ENCODE data around the gene CNNM1.

The CNNM1 gene

DNA sequence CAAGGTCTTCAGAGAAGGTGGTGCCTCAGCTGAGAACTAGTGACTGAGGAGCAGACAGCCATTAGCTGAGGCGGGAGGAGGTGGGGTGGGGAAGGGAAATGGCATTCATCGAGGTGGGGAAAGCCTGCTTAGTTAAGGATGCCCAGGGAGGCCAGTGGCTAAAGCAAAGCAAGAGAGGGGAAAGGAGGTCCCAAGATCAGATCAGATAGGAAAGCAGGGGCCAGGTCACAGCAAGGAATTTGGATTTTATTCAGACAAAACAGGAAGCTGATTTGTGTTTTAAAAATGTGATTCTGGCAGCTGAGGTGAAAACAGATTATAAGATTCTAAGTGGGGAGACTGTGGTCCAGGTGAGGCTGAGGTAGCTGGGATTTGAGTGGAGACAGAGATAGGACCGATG lies 45.8 kb downstream of the CNNM1 start:
- DNase-seq: no peak

DNA sequence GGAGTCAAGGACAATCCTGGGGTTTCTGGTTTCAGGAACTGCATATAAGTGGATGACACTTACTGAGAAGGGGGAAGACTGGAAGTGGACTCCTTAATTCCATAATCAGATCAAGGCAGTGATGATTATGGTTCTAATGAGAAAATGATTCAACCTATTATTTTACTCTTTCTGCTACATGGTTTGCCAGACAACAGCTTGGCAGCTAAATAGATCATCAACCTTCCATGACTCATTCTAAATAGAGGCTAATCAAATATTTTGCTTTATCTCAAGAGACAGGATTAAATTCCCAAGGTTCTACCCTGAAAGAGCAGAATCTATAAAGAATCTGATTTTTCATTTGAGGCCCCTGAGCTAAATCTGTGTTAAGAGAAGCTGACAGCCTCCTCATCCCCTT lies 46.3 kb downstream of the CNNM1 start:
- no peak for DNase-seq

DNA sequence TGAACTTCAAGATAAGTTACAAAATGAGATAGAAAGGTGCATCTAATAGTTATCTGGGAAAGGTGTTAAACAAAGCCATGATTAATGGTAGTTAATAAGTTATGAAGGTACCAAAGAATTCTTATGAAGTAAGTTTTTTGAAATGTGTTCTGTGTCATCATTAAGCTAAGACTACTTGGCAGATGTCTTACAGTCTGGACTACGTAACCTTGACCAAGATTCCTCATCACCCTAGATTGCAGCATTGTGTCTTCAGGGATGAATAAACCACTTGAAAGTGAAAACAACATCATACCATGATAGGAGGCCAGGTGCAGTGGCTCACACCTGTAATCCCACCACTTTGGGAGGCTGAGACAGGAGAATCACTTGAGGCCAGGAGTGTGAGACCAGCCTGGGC lies 53.0 kb downstream of the CNNM1 start:
- no peak for DNase-seq

DNA sequence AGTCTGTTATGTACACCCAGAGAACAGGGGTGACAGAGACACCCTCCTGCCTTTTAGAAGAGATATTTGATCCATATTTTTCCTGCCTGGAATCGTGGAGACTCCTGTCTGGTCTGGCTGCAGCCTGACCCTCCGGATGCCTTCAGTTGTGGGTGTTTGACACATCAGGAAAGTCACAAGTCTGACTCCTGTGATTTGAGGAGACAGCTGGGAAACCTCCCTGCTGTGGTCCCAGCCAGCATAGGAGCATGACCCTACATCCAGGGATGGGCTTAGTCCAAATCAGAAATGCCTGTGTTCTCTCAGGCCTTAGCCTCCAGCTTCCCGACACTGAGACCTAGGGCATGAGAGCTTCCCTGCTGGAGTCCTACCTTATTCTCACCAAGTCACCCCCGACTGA lies 57.9 kb downstream of the CNNM1 start:
- DNase-seq: no peak

DNA sequence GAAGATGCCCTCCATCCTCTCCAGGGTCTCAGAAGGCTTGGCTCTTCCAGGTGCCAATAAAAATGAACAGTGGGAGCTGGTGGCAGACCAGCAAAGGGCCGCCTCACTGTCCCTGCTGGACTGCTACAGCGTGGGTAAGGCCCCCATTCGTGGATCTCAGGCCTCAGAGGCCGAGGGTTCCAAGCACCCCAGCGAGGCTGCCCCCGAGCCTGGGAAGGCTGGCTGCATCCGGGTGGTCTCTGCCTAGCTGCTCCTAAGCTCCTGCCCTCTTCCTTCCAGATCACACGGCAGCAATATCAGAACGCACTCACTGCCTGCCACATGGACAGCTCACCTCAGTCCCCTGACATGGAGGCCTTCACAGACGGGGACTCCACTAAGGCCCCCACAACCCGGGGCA lies 58.4 kb downstream of the CNNM1 start:
- DNase-seq: no peak

DNA sequence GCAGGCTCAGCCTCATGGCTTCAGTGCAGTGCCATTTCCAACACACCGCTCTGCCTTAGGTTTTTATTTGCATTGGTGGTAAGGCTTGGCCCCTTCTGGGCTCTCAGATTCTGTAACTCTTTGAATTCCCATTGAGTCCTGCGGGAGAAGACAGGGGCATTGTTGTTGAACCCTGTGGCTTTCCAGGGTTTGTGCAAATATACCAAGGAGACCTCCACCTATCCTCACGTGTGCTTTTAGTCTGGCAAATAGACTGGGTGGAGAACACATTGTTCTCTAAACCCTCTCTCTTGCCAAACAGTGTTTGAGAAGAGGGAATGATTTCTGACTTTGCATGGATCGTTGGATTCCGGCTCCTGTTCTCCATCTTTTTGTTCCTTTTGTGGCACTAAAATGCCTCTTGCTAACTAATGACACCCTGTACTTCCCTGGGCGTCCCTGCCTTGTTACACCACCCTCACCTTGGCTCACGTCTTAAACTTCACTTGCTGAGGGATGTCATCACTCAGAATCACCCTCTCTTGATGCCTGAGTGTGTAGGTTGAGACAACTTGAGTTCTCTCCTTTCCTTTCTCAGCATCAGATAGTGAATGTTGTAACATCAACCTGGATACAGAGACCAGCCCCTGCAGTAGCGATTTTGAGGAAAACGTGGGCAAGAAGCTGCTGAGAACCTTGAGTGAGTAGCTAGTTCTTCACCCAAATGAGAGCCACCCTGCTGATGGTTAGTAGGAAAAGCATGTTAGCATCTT lies 60.7 kb downstream of the CNNM1 start:
- DNase-seq: no peak

DNA sequence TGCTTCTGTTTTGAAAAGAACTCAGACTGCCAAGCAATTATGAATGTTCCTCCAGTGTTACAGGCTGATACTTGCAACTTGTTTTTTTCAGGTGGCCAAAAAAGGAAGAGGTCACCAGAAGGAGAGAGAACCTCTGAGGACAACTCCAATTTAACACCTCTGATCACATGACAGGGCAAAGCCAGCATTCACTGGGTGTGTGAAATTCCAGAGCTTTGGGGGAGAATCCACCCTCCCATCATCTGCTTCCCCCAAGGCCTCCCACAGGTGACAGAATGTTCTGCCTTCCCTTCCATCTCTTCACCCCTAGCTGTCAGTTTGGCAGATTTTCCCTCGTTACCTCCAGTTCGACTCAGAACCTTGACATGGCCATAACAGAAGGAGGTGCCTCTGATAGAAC lies 62.2 kb downstream of the CNNM1 start:
- no peak for DNase-seq

DNA sequence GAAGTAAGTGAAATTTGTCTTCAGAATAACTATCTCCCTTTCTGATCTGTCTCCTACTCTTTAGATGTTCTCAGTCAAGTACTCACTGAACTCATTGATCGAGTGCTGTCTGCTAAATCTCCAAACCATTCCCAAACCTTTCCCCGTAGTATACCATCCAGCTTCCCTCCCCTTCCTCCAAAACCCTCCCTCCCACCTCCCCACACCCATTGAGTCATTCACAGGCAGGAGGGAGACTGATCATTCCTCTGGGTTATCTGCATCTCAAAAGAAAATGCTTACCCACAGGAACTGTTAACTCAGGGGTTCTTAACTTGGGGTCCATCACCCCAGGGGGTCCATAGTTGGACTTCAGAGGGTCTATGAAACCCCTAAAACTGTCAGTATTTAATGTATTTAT lies 63.9 kb downstream of the CNNM1 start:
- DNase-seq: no peak

DNA sequence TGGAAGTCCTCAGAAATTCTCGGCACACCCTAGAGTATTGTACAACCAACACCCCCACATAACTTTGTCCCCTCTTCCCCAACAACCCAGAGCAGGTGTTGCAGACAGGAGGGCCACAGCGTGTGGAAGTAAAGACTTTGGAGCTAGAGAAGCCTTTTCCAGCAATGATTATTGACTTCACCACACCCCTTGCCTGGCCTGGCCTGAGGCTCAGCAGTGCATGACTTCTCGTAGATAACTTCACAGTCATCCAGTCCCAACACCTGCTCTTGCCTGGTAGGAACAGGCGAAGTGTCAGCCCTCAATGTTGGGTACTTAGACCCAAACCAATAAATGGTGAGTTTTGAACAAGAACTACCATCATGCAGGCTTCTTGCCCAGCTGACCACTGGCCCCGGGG lies 64.5 kb downstream of the CNNM1 start:
- no peak for DNase-seq

DNA sequence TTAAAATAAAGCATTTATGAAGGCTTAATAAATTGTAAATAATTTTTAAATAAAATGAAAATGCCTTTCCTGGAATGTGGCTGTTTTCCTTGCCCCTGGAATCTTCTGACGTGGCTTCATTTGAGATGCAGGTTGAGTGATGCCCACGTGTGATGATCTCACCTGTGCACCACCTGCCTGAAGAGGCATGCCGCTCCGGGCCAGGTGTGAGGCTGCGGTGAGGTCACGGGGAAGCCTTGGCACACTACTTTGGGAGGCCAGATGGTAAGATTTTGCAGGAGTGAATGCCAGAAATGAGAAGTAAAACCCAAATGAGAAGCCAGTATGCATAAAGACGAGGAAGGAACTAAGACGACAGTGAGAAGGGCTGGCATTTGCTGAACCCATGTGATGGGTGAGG lies 65.1 kb downstream of the CNNM1 start:
- DNase-seq: no peak

DNA sequence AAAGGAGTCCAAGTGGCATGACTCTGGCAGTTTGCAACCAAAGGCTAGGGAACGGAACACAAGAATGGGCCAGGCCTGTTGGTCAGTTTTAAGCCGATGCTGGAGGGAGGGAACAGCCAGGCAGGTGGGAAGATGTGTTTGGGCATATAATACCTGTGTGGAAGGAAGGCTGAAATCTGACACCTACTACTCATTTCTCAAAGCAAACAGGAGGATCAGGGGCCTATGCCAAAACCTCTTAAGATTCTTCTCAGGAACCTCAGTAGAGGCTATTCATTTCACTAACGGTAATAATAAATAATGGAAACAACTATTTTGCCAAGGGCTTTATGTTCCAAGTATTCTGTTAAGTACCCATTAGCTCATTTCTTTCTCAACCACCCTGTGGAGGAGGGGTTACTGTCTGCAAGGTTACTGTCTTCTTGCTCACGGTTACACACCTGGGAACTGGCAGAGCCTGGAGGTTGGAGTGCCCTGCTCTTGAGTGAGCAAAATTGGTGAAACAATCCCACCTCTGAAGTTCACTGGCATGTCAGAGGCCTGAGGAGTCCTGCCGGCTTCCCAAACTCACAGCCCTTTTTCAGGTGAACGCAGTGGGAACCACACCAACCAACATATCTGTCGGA lies 65.7 kb downstream of the CNNM1 start:
- no peak for DNase-seq

DNA sequence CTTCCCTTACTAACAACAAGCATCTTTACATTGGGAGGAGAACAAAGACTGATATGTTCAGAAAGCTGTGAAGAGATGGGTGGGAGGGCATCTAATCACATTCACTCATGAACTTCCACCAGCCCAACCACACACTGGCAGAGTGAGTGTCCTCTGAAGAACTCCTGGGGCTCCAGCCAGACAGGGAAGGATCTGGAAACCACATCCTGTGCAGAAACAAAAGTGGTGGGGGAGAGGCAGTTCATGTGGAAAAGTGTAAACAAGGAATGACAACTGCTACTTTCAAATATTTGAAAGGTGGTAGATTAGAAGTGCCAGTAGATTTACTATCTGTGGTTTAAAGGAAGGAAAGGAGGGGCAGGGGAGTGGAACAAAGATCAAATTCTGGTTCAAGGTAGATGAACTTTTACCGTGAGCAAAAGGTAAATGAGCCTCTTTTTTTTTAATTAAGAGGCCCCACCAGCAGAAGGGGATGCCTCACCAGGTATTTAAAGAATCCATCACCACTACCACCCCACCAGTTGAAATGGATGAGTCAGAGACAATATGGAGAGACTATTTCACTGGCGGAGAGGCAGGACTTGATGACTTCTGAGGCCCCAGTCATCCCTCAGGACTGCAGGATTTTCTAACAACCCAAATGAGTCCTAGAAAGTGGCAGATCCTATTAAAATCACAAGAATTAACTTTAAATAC lies 66.7 kb downstream of the CNNM1 start:
- DNase-seq: no peak

DNA sequence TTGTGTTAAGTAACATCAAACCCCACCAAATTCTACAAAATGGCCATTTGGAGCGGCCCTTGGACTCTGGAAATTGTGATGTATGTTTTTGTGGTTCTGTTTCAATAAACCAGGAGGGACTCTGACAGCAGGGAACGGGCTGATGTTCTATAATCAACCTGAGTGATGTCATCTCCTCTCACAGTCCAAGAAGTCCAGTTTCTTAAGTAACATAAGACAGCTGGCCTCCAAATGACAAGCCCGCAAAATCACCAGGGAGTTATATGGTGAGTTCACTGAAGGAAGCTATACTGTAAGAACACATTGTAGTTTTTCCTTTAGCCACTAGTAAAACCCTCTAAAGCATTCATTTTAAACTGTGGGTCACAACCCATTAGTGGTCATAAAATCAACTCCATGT lies 67.3 kb downstream of the CNNM1 start:
- DNase-seq: no peak

DNA sequence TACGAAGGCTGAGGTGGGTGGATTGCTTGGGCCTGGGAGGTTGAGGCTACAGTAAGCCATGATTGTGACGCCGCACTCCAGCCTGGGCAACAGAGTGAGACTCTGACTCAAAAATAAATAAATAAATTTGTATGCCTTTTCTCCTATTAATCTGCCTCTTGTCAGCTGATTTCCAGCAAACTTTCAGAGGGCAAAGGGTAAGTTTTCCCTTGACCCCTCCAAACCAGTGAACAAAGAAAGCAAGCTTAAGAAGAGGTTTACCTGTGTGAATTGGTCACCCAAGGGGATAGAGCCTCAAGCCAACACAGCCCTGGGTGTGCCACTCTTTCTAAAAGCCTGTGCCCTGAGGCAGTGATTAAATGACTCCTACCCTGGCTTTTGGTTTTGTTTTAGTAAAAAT lies 70.5 kb downstream of the CNNM1 start:
- no peak for DNase-seq

DNA sequence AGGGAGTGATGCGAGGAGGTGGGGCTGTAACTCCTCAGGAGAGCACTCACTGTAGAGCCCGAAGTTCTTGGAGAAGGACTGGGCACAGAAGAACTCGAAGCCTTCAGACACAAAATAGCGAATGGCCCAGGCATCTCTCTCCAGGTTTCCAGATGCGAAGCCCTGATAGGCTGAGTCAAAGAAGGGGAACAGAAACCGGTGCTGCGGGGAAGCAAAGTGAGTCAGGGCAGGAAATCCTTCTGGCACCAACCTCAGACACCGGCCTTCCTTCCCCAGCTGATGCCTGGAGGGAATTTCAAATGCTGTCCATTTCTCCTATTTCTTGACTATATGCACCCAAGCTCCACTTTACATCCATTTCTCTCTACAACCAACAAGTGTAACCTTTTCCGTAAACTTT lies 74.5 kb downstream of the CNNM1 start:
- DNase-seq: no peak

DNA sequence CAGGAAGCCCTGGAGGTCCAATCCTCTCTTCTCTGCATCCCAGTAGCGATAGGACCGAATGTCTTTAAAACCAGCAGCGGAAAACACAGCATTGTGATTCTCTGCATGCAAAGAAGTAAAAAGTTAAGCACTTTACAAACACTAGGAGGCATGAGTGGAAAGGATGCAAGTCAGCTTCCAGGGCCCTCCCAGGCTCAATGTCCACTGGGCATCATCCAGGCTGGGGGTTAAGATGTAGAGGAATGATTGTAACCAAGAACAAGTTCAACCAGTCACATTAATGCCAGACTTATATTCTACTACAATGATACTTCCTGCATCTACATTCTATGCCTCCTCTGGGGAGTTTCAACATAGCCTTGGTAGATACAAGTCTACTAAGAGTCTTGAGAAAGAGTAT lies 77.0 kb downstream of the CNNM1 start:
- no peak for DNase-seq

DNA sequence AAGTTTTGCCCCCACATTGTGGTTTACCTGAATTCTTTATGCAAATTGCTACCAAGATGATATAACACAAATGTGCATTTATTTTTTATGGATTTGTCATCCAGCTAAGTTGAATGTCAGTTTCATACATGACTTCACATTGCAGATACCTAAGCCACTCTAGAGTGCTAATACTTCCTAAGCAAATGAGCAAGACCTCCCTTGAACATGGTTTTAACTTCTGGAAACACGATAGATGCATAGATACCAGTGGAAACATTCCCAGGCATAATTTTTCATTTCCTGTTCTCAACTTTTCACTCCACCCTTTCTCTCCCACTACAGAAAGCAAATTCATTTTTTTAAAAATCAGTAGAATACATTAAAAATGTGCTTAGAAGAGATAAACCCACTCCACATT lies 81.0 kb downstream of the CNNM1 start:
- DNase-seq: no peak

DNA sequence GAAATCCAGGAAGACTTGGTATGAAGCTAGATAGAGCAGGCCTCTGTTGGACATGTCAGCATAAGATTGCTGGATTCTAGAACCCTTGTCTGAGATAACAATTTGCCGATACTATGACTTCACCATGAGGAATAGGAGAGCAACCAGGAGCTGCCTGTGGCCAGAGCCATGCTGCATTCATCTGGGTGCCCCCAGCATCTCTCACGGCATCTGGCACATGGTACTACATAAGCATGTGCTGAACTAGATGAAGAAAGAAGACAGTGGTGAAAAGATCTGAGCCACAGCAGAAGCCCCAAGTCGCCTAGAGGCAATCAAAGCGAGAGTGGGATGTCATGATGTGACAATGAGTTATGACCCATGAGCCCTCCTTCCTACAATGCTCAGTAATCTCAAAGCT lies 81.7 kb downstream of the CNNM1 start:
- no peak for DNase-seq

DNA sequence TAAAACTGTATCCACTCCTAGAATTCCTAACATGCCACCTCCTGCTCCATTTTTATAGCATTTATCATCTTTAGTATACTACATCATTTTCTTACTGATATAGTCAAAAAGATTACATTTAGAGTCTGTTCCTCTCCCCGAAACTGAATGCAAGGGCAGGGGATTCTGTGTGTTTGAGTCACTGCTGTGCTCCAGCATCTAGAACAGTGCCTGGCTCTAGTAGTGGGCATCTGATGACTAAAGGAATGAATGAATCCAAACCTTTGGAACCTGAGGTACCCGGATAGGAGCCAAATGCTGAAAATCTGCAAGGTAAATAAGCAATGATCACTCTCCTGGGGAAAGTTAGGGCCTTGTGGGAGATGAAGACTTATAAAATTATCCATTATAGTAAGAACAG lies 82.4 kb downstream of the CNNM1 start:
- no peak for DNase-seq

DNA sequence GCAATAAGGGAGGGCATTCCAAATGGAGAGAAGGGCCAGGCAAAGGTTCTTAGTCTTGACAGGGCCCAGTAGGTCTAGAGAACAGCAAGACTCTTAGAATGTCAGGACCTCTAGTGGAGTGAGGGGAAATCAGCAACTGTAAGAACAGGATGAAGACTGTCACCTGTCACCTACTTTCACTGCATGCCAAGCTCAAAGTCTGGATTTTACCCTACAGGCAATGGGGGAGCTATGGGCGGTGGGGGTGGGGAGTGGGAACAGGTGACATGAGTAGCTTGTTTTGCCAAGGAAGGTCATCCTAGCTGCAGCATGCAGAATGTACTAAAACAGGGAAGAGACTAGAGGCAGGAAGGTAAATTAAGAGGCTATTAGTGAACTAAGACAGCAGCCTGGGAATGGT lies 82.9 kb downstream of the CNNM1 start:
- DNase-seq: no peak

DNA sequence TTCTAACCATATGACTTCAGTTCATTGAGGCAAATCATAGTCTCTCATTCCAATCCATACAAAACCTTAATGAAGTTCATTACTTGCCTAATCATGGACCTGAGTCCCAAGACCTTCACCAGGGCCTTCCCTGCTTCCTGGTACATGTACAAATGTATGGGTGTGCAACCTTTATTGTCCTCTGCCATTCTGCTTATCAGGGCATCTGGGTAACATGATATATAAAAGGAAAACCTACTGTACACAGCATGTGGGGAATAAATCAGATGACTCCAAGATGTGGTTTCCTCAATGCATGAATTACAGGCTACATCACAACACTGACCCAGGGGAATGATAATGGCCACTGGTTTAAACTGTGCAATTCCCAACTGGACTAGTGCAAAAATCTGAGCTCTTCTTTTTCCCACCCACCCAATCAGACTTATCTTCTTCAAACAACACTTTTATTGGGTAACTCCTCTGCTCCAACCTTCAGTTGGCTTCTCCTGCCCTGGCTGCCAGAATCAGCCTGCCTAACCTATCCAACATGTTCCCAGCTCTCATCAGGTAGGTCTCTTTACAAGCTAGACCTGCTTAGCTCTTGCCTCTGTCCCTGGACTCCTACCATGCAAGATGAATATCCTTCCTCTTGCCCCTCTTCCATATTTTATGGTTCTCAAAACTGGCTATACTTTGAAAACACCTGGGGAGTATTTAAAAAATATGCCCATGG lies 89.9 kb downstream of the CNNM1 start:
- DNase-seq: no peak

DNA sequence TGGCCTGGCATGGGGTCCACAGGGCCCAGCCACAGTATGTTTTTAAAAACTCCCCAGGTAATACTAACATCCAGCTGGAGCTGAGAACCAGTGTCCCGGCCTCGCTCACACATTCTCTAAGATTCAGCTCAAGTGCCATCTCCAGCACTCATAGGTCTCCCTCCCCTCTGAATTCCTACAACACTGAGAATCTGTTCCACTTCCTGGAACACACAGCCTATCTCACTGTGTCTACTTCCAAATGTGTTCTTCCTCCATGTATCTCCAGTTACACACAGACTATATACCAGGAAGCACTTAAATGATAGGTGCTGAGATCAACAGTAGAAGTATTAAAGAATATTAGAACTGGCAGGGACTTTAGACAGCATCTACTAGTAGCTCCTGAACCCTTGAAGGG lies 90.5 kb downstream of the CNNM1 start:
- DNase-seq: no peak

DNA sequence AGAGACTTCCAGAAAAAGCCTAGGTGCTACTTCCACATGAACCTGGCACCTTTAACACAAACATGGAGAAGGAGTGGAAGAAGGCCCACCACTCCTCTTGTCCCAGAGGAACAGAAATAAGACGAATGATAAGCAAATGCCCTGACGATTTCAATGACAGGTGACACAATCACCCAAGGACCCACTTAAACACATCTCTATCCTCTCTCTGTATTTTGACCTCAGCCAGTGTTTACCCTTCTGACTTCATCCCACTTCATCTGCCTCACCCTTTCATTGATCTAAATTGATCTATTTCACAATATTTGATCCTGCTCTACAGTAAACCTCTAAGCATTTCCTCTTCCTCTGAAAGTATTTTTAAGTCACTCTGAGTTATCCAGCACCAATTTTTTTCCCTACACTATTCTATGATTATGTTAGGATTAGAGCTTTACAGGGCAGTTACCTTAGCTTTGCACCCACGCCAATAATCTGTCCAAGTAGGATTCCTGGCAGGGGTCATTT lies 92.1 kb downstream of the CNNM1 start:
- DNase-seq: no peak
